Measurements from ENCODE around the gene EFNA5. TPM values are rescaled to one million over a fixed set of nuclear protein-coding genes. Genes with fewer than 3 reads are reported as not detected.

Gene EFNA5
- total and polyA plus RNA-seq, 2 of the 13 experiments (the other 11 are each of a cell fraction or from before 2014, with no cell fraction given) = not detected

GRCh38 chr5:107672211-107673038, 1.7 kb upstream of the EFNA5 start:
- no TSS peak for BruUV-seq (replicated peaks)
- Histone ChIP-seq H2AFZ (ENCODE audit: low read length) (no peak overlapping the region), H3K9ac (ENCODE audit: insufficient read depth, low read depth, low read length) (no peak overlapping the region), H3K4me1 (ENCODE audit: insufficient read depth, low read length) (peaks cover 15% of the 10 kb centered on the region), H3K36me3 (replicated peaks in 1 of 2; ENCODE audit: control insufficient read depth in 1 of 2, insufficient read depth in 2 of 2, low read length in 2 of 2) (no peaks in the 10 kb centered on the region), H3K9me3 (ENCODE audit: low read length) (no peaks in the 10 kb centered on the region), H4K20me1 (ENCODE audit: insufficient read depth, low read length) (no peaks in the 10 kb centered on the region), H3K27ac (ENCODE audit: extremely low read length, insufficient read depth, low read length) (no peak overlapping the region), H3K4me2 (ENCODE audit: low read depth, low read length) (peak overlapping the region; percentile 89), H3K4me3 (replicated peaks in 1 of 3; ENCODE audit: insufficient read depth in 1 of 3, low read depth in 2 of 3, low read length in 3 of 3) (peak overlapping the region; percentile 28 to 71 (median 49); a peak in 5 of 6 replicates), H3K27me3 (ENCODE audit: control insufficient read depth in 1 of 2, insufficient read depth in 2 of 2, low read length in 2 of 2) (peaks cover 0 to 39% of the 10 kb centered on the region in 2 experiments; a peak in 4 of 5 replicates), H3K79me2 (ENCODE audit: insufficient read depth, low read length) (no peaks in the 10 kb centered on the region)
- DNase-seq (ENCODE audit: low spot score) (peak; percentile 15), FAIRE-seq (no peak), ATAC-seq (peak; percentile 66)
- 3% methylated on average over 58 of the region's 66 CpGs for WGBS (ENCODE audit: low lambda C conversion rate)
- TF ChIP-seq KLF9 (CRISPR knock-in tag; IDR thresholded peaks at IDR 0.05; ENCODE audit: low read depth) = no peak
- TF ChIP-seq, protein P1, sequence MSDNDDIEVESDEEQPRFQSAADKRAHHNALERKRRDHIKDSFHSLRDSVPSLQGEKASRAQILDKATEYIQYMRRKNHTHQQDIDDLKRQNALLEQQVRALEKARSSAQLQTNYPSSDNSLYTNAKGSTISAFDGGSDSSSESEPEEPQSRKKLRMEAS (IDR thresholded peaks at IDR 0.05) = peak; percentile 21; the same call in 1 of the 2 replicates
- peak; percentile 84 for TF ChIP-seq ZNF768 (CRISPR knock-in tag; IDR thresholded peaks at IDR 0.05)
- TF ChIP-seq ZNF451 (CRISPR knock-in tag; IDR thresholded peaks at IDR 0.05) = no peak
- TF ChIP-seq, protein P2, sequence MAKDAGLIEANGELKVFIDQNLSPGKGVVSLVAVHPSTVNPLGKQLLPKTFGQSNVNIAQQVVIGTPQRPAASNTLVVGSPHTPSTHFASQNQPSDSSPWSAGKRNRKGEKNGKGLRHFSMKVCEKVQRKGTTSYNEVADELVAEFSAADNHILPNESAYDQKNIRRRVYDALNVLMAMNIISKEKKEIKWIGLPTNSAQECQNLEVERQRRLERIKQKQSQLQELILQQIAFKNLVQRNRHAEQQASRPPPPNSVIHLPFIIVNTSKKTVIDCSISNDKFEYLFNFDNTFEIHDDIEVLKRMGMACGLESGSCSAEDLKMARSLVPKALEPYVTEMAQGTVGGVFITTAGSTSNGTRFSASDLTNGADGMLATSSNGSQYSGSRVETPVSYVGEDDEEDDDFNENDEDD (CRISPR knock-in tag; IDR thresholded peaks at IDR 0.05; ENCODE audit: borderline replicate concordance) = 0 out of 2 replicates have a peak, but pooled peaks have one; percentile 20
- TF ChIP-seq ZNF512B (CRISPR knock-in tag; IDR thresholded peaks at IDR 0.05; ENCODE audit: borderline replicate concordance) = 0 out of 2 replicates have a peak, but pooled peaks have one; percentile 72
- peak; percentile 85 for TF ChIP-seq ZNF652 (CRISPR knock-in tag; IDR thresholded peaks at IDR 0.05; ENCODE audit: borderline replicate concordance, low read depth)
- intact Hi-C loops (cut with micrococcal nuclease; ENCODE audit: unreplicated experiment) (loop anchor here (1.0 to 10.0 kb wide), 4 partner anchors 421 to 1405 kb away; no protein-coding TSS in a partner anchor), in situ Hi-C loops (cut with HindIII; ENCODE audit: extremely low pct_ligation_motif_present, low pct_unique_long_range_greater_than_20kb) (no loop called here)
- ChIA-PET POLR2A (no interaction called here), CTCF (ENCODE audit: low intra/inter-chr PET ratio, low total read pairs) (no interaction called here)

Measured in HepG2 (cell line).